ENCODE measurements around the gene CLDN22. TPM values are rescaled to one million over a fixed set of nuclear protein-coding genes. Genes with fewer than 3 reads are reported as not detected.

Gene CLDN22
- total and polyA plus RNA-seq, 2 of the 8 experiments (the other 6 are each of a cell fraction or from before 2014, with no cell fraction given): not detected

GRCh38 chr4:183306811-183307210 is 13.3 kb downstream of the CLDN22 start:
- WGBS, 2 experiments (ENCODE audit: extremely low coverage in 1 of 2, insufficient coverage in 1 of 2, insufficient read length in 1 of 2, insufficient replicate concordance in 2 of 2, low coverage in 1 of 2, low lambda C conversion rate in 2 of 2, missing lambda C conversion rate in 1 of 2): 87% methylated on average over 3 of the region's 3 CpGs; no CpG with 5 or more reads in 1 of the 2 experiments
- no peak for FAIRE-seq
- POLR2A ChIA-PET (ENCODE audit: partially characterized antibody): no interaction called here

More at GRCh38 chr4:183306811-183307210, 13.3 kb downstream of the CLDN22 start:
- Histone ChIP-seq H4K20me1 (replicated peaks in 1 of 2; ENCODE audit: control insufficient read depth in 1 of 2, insufficient read depth in 2 of 2, low read length in 2 of 2) (no peaks in the 10 kb centered on the region), H3K4me1 (replicated peaks in 1 of 4; ENCODE audit: control insufficient read depth in 3 of 4, insufficient read depth in 4 of 4, low read length in 3 of 4) (no peaks in the 10 kb centered on the region), H3K4me3 (ENCODE audit: extremely low read depth in 1 of 4, insufficient read depth in 2 of 4, low read depth in 3 of 4, low read length in 4 of 4) (no peak overlapping the region), H2BK5ac (ENCODE audit: low read depth, low read length) (no peak overlapping the region), H3K9me3 (ENCODE audit: insufficient read depth in 2 of 2, low read depth in 1 of 2, low read length in 1 of 2) (no peaks in the 10 kb centered on the region), H3K18ac (ENCODE audit: extremely low read depth, low read length) (no peak overlapping the region), H3K56ac (replicated peaks; ENCODE audit: insufficient read length, low read depth, low read length) (no peak overlapping the region), H3K79me2 (ENCODE audit: control insufficient read depth in 1 of 2, insufficient read depth in 2 of 2, low read length in 2 of 2) (no peaks in the 10 kb centered on the region), H4K8ac (ENCODE audit: extremely low read depth, insufficient read depth, low read length) (no peak overlapping the region), H4K5ac (ENCODE audit: insufficient read length, low read depth, low read length) (no peak overlapping the region), H3K36me3 (ENCODE audit: control insufficient read depth in 2 of 4, insufficient read depth in 4 of 4, low read length in 3 of 4) (peaks cover 0 to 17% (median 6%) of the 10 kb centered on the region in 4 experiments; a peak in 3 of 8 replicates), H2BK15ac (ENCODE audit: low read length) (no peak overlapping the region), H3K4ac (replicated peaks; ENCODE audit: insufficient read length, low read depth, low read length) (no peak overlapping the region), H2AK5ac (ENCODE audit: low read depth, low read length) (no peak overlapping the region), H2BK20ac (ENCODE audit: low read length) (no peak overlapping the region), H2BK120ac (replicated peaks; ENCODE audit: low read depth, low read length) (no peak overlapping the region), H3K27me3 (replicated peaks in 1 of 4; ENCODE audit: control insufficient read depth in 3 of 4, extremely low read depth in 1 of 4, insufficient read depth in 3 of 4, low read length in 3 of 4) (no peaks in the 10 kb centered on the region), H4K91ac (replicated peaks; ENCODE audit: insufficient read length, low read length) (no peak overlapping the region), H3K4me2 (ENCODE audit: insufficient read depth in 1 of 2, low read depth in 2 of 2, low read length in 2 of 2) (no peak overlapping the region), H2BK12ac (ENCODE audit: low read depth, low read length) (no peak overlapping the region), H3K79me1 (ENCODE audit: low read depth, low read length) (no peaks in the 10 kb centered on the region), H3K27ac (ENCODE audit: low read depth, low read length) (no peak overlapping the region), H2AFZ (ENCODE audit: low read length) (no peak overlapping the region), H3K9ac (replicated peaks in 1 of 4; ENCODE audit: extremely low read depth in 1 of 4, low read depth in 3 of 4, low read length in 3 of 4) (no peak overlapping the region), H3K23ac (ENCODE audit: insufficient read length) (no peak overlapping the region), H3K23me2 (ENCODE audit: low read depth, low read length) (no peaks in the 10 kb centered on the region), H3K14ac (ENCODE audit: insufficient read length) (no peak overlapping the region)
- TF ChIP-seq BCL11A (IDR thresholded peaks at IDR 0.05; ENCODE audit: low read depth in 2 of 2, low read length in 2 of 2) (no peak), TCF12 (IDR thresholded peaks at IDR 0.05; ENCODE audit: low read depth, low read length) (no peak), SIX5 (IDR thresholded peaks at IDR 0.05; ENCODE audit: low read depth, low read length) (no peak), RFX5 (IDR thresholded peaks at IDR 0.05; ENCODE audit: borderline replicate concordance, low read depth, low read length) (no peak), POLR2A (IDR thresholded peaks at IDR 0.05; ENCODE audit: control extremely low read depth in 1 of 2, low read depth in 2 of 2, low read length in 2 of 2) (no peak), ATF2 (IDR thresholded peaks at IDR 0.05; ENCODE audit: low read length) (no peak), TAF7 (optimal IDR thresholded peaks at IDR 0.05; ENCODE audit: borderline replicate concordance, low read depth, low read length) (no peak), CHD2 (IDR thresholded peaks at IDR 0.05; ENCODE audit: low read length) (no peak), PHF8 (conservative IDR thresholded peaks at IDR 0.05; ENCODE audit: low read depth, low read length) (no peak), RAD21 (IDR thresholded peaks at IDR 0.05 in 1 of 2, conservative IDR thresholded peaks at IDR 0.05 in 1 of 2; ENCODE audit: low read depth in 2 of 2, low read length in 2 of 2) (no peak), ASH2L (IDR thresholded peaks at IDR 0.05; ENCODE audit: low read length) (no peak), HDAC6 (IDR thresholded peaks at IDR 0.05; ENCODE audit: low read depth, low read length) (no peak)
- CTCF ChIA-PET (ENCODE audit: partially characterized antibody): interaction anchor here (0.7 to 1.8 kb wide), 3 partner anchors 10 to 117 kb away, joined by 3 to 5 read pairs (median 4); no protein-coding TSS in a partner anchor
- no peak for DNase-seq (ENCODE audit: low read depth in 1 of 2, low spot score in 2 of 2)

Measured in H1 (cell line).